GM21447 (cell line): ENCODE data around the gene PIAS2.
"Not testable (repeated sequence)": the region's sequence is repeated elsewhere in the genome, so short reads cannot be mapped to it uniquely, and the experiment has no call there.

ENCODE experiments used
- ATAC-seq: cut with Tn5 transposase; IDR thresholded peaks from one replicate; pipeline ENCODE4 v1.9.1; 2021; ENCODE audit not compliant: unreplicated experiment

PIAS2 gene

DNA sequence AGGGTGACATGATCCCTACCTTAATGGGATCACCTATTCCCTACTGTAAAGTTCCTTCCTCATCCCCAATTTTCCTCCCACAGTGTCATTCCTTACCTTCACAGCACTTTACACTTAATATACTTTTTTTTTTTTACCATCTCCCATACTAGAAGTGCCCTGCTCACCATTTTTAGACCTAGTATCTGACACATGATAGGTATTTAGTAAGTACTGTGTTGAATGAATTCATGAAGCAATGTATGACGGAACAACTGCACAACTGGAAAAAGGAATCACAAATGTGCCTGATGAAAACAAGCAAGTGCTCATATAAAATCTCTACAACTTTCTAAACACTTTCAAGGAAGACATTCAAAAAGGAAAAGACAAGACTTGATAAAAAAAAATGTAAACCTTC is 83.4 kb downstream of the PIAS2 start:
- ATAC-seq: no peak

DNA sequence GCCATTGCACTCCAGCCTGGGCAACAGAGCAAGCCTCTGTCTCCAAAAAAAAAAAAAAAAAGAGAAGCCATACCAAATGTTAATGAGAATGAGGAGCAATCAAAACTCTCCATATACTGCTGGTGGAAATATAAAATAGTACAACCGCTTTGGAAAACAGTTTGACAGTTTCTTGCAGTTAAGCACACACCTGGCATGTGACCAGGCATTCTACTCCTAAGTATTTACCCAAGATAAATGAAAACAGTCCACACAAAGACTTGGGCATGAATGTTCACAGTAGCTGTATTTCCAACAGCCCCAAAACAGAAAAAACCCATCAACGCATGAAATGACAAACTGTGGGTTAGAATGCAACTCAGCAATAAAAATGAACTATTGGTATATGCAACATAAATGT is 84.5 kb downstream of the PIAS2 start:
- no peak for ATAC-seq

DNA sequence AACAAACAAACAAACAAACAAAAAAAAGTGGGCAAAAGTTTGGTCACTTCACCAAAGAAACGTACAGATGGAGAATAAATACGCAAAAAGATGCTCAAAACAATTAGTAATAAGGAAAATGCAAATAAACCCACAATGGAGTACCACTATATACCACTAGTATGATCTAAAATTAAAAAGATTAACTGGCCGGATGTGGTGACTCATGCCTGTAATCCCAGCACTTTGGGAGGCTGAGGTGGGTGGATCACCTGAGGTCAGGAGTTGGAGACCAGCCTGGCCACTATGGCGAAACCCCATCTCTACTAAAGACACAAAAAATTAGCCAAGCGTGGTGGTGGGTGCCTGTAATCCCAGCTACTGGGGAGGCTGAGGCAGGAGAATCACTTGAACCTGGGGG is 84.9 kb downstream of the PIAS2 start:
- not testable (repeated sequence) for ATAC-seq

DNA sequence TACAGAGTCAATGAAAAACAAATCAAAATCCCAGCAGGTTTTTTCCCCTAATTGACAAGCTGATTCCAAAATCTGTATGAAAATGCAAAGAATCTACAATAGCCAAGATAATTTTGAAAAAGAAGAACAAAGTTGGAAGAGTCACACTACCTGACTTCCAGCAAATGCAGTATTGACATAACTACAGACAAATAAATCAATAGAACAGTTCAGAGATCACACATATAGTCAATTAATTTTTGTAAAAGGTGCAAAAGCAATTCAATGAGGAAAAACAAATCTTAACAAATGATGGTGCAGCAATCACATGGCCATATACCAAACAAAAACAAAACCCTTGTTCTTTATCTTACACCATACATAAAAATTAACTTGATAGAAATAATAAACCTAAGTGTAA is 85.9 kb downstream of the PIAS2 start:
- ATAC-seq: no peak

DNA sequence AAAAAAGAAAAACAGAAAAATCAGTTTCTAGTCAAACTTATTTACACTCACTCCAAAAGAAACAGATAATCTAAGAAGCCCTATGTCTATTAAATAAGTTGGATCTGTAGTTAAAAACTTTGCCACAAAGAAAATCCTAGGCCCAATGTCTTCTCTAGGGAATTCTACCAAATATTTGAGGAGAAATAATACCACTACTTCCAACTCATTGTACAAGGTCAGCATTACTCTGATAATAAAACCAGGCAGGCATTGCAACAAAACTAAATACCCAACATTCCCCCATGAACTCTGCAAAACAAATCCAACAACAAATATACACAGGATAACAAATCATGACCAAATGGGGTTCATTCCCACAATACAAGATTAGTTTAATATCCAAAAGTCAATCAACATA is 86.7 kb downstream of the PIAS2 start:
- no peak for ATAC-seq

DNA sequence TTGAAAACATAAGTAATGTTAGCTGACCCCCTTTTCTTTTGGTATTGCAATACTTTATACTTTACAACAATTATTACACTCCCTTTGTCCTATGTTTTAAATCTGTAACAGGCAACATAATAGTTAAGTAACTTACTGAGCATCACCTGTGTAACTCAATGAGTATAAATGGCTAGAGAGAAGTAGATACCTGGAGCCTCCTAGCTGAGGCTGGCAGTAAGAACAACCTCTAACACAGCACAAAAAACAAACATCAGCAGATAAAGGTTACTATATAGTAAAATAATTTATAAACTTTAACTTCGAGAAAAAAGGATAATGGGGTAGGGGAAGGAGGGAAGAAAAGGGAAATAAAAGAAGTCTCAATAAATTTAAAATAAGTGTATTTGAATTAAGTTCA is 87.4 kb downstream of the PIAS2 start:
- no peak for ATAC-seq

DNA sequence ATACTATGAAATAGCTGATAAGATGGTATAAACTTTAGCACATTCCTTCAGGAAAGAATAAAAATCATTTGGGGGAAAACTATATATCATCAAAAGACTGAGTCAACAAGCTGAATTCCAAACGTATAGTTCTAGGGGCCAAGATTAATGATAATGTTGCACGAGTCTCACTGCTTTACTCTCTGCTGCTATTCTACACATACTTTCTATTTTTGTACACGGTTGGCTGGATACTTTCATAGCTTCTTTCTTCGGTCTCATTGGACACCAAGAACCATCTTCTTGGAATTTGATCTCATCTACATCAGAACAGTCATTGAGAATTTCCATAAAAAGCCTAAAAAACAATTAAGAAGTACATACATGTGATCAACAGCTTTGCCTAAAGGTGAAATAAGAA is 87.8 kb downstream of the PIAS2 start:
- no peak for ATAC-seq

DNA sequence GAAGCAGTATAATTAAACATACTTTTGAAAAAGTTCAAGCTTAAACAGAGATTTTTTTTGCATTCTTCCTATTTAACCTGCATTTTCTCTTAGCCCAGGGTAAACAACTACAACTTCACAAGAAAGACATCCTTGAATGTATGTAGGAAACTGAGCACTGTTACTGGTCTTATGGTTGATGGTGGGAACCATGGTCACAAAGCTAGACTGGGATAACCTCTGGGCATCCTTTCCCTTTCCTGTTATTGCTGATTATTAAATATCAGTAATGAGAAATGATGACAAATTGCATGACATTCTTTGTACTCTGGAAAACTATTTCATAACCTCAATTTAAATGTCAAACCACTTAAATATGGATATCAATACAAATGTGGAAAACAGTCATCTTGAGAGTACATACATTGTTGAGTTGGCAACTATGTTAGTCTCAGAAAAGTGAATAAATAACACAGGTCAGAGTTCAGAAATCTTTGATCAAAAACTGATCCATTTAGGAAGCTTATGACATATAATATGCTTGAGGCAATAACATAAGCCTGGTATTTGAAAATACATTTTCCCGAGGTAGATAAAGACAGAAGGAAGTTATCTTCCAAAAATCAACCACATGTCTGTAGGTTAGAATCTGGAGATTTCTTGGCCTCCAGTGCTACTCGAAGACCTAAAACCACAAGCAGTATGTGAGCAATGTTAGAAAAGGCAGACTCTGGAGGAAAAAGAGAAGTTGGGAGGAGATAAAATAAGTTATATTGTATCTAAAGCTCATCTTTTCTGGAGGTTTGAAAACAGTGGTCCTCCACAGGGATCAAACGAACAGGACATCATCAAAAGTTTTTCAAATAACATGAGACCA is 95.2 kb downstream of the PIAS2 start:
- no peak for ATAC-seq

DNA sequence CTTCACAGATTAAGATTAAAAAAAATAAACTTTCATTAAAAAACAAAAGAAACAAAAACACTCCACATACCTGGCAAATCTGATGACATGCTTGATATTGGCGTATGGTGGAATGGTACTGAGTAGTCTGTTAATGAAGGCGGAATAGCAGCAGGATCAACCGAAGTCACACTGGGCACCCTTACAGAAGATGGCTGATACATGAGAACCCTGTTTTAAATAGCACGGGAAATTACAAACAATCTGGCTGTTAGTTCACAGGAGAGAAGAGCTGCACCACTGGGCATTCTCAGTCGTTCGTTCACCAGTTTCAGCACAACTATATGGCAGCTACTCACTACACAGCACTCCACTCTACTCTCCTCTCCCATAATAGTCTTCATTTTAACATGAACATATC is 96.4 kb downstream of the PIAS2 start:
- ATAC-seq: no peak

DNA sequence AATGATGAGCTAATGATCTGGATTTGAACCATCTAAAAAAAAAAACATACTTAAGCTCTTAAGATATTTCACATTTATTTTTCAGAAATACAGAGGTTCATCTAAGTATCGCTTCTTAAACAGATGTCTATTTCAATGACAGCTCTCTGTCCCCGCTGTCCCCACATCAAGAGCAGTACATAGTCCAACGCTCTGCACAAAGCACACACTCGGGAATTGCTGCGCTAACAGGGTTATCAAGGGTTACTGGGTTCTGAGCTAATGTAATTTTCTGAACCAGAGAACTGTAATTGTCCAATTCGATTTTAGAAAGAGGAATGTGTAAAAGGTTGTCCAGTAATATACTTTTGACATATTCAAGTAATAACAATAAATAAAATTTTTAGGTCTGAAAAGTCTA is 101.6 kb downstream of the PIAS2 start:
- no peak for ATAC-seq

DNA sequence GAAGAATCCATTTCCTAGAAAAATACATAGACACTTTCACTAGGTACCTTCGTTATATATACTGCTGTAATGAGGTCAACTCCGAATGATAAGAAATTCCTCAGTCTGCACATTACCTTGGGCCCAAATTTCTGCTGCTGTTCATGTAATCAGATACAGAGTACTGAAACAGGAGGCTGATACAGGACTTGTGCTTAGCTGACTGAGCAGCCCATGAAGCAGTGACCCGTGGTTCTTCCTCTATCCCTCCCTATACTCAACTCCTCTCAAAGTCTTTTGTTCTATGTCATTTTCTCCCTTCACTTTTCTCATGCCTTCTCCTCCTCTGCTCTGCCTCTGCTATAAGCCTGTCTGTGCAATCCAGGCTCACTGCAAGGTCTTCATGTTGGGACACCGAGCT is 102.9 kb downstream of the PIAS2 start:
- ATAC-seq: no peak

DNA sequence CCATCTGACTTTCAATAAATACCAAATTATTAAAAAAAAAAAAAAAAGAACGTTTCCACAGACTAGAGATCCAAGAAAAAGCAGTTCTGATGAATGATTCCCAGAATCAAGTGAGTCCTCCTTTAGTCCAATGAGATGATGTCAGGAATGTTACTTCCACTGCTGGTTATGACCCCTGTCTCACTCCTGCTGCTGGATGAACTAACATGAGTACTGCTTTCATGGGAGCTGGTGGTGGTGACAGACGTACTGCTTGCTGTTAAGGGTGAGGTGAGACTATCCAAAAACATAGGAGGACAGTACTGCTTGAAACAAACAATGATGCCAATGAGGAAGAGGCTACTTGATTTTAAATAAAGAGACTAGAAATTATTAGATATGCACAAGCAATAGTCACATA is 105.0 kb downstream of the PIAS2 start:
- no peak for ATAC-seq

DNA sequence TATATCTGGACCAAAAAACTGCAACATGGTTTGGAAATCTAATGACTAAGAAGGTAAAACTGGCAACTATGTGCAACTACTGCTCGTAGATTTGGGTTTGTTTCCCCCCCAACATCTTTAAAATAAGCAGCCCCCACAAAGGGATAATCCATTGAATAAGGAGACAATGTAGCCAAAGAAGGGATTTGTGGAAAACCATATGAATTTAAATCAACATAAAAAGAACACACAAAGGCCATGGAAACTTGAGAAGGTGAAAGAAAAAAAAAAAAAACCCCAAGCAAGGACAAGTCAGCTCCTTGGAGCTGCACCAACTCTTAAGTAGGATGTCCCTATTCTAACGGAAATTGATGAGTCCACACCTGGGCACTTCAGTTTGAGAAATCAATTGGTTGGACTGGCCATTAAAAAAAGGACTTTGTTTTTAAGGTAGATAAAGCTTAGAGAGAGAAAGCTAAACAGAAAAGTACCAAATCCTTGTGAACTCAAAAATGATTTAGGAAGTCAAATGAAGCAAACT is 106.8 kb downstream of the PIAS2 start:
- ATAC-seq: no peak

DNA sequence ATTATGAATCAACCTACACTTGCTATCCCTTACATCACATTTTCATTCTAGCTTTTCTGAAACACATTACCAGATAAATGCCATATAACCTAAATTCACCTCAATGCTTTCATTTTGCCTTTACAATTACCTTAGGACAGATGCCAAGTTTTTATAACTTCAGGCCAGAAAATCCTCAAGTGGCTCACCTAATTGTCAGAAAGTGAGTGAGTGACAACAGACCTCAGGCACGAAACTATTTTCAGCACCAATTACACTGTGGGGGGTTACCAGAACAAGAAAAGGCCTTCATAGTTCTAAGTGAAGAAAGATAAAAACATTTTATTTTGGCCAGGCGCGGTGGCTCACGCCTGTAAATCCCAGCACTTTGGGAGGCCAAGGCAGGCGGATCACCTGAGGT is 108.2 kb downstream of the PIAS2 start:
- no peak for ATAC-seq

DNA sequence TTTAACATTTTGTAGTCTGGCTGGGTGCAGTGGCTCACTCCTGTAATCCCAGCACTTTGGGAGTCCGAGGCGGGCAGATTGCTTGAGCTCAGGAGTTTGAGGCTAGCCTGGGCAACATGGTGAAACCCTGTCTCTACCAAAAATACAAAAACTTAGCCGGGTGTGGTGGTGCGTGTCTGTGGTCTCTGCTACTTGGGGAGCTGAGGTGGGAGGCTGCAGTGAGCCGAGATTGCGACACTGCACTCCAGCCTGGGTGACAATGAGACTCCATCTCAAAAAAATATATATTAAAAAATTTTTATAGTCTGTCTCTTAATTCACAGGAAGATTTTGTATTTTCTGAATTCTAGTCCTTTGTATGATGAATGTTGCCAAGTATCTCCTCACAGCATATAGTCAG is 121.4 kb downstream of the PIAS2 start:
- not testable (repeated sequence) for ATAC-seq

DNA sequence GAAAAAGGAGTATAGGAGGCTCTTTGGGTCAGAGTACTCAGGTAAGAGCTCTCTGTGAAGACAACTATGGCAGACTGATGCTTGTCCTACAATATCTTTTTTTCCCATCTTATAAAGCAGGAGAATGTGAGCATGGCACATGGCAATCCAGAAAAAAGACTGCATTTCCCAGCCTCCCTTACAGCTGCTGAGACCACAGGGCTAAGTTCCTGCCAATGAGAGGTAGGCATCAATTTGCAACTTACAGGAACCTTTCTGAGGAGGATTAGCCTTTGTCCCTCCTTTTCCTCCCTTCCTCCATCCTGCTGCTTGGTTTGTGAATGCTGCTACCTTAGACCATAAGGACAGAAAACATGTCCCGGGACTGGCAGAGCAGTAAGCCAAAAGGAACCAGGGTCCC is 122.7 kb downstream of the PIAS2 start:
- ATAC-seq: no peak

DNA sequence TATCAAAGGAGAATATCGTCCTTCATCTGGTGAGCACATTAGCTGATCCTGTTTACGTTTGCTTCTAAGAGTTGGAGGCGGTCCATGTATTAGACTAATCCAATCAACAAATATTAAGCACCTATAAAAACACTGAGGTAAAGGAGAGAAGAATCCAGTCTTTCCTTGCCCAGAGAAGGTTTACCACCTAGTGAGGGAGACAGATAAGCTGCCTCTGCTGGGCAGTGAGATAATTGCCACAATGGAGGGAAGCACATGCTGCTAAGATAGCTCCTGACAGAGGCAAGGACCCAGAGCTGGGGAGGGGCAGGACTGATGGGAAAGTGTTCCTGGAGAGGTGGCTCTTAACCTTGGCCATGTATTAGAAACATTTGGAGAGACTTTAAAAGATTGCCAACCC is 123.7 kb downstream of the PIAS2 start:
- no peak for ATAC-seq

DNA sequence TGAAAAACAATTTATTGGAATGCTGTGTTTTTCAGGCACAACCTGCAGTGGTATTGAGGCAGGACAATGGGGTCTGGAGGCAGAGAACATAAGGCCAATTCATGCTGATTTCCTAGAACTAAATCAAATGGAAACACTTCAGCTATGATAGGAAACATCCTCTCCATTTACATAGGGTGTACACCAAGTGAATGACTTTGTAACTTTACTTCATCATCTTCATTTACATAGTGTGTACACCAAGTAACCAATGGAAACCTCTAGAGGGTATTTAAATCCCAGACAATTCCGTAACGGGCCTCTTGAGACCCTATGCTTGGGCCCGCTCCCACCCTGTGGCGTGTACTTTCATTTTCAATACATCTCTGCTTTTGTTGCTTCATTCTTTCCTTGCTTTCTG is 128.2 kb downstream of the PIAS2 start:
- ATAC-seq: no peak

DNA sequence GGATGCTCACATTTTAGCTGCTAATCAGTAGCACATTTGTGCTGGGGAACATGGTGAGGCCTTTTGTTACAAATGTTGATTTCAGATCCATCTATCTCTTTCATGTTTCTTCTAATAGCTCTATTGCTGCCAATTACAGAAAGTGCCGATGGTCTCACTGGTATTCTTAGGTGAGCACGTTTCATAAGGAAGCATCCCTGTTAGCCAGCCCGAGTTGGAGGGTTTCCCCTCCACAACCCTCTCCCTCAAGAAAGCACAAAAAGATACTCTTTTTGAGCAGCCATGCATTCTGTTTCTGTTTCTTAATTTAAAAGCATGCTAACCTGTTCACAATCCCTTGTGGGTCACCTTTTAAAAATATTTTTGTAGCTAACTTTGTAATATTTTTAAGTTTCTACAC is 129.6 kb downstream of the PIAS2 start:
- ATAC-seq: no peak

DNA sequence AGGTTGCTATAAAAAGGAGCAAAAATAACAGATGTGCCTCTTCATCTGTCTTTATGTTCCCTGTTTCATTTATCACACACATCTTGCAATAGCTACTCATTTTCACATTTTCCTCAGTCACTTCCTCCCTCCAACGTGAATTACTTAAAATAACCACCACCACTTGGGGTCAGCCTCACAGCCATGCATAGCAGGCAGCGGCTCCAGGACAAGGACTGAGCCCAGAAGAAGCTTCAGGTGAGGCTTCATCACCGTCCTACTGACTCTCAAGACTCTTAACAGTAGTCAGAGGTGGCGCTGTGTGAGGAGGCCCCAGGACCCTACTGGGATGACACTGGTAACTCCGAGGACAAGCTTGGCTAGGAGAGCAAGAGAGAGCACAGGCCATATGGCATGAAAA is 144.9 kb downstream of the PIAS2 start:
- ATAC-seq: no peak

DNA sequence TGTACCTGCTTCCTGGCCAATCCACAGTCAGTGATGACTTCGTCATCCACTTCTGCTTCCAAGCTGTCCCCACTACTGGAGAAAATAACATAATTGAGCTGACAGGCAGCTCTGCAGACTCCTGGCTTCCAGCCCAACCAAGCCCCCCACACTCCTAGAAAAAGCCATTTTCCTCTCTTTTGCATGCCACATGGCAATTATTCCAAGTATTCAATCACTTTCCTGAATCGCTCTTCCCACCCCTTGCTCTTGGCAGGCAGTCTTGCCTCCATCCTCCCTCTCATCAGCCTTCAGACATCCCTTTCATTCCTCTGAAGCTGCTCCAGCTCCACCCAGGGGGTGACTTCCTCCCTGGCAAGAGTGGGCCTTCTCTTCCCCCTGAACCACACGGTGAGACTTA is 146.2 kb downstream of the PIAS2 start:
- ATAC-seq: no peak

DNA sequence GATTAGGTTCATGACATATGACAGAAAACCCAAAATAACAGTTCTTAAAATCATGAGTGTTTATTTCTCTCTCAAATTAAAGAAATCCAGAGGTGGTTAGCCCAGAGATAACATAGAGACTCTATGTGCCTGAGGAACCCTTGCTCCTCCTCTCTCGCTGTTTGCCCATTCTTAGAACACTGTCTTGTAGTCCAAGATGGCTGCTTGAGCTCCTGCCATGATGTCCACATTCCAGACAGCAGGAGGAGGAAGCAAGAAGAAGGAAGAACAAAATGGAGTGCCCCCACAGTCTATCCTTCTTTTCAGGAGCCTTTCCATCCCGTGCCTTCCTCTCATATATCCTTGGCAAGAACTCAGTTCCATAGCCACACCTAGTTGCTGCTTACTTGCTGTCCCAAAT is 146.6 kb downstream of the PIAS2 start:
- ATAC-seq: no peak
